EH (cell line): ENCODE measurements around the gene SNX21.
"Not testable (repeated sequence)": the region's sequence is repeated elsewhere in the genome, so short reads cannot be mapped to it uniquely, and the experiment has no call there.

Source experiments
- DNase-seq: peaks from one replicate; pipeline ENCODE4 v3.0.0-alpha.2; 2015; ENCODE audit warnings: low read depth

The SNX21 gene

DNA sequence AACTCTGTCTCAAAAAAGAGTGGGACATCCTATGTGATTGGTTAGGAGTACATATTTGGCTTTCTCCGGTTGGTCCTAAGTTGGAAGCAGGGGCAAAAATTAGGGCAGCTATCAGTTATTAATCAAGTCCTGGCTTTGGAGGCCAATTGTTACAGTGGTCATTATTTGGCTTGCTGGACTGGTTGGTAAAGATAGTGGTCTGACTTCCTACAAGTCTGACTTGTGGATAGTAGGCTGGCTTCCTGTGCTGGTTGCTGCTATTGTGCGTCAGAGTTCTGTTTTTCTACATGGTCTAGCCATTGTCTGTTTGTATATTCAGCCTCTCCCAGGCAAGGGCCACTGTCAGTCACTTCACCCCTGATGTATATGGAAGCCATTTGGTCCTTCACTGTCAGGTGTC lies 16.6 kb downstream of the SNX21 start:
- no peak for DNase-seq

- DNase-seq, result no peak
These were observed 17.3 kb downstream of the SNX21 start for GRCh38 chr20:45850926-45851325.

DNA sequence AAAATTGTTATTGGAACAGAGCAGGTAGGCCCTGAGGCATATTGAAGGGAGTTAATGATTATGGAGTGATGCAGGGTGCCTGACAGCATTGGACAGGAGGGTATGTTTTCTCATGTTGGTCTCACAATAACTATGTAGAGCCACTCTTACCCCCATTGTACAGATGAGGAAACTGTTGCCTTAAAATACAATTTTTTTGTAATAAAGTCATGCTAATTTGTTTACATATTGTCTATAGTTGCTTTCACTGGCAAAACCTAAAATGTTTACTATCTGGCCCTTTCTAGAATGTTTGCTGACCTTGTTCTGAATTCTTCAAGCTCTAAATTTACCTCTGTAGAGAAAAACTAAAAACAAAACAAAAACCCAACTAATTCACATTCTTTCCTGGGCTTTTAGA lies 17.9 kb downstream of the SNX21 start:
- DNase-seq, result no peak

- no peak for DNase-seq
These were observed 18.7 kb downstream of the SNX21 start for GRCh38 chr20:45852326-45852725.

GRCh38 chr20:45853484-45853883 lies 19.9 kb downstream of the SNX21 start:
- DNase-seq, result no peak

GRCh38 chr20:45857114-45857881 lies 23.7 kb downstream of the SNX21 start, which contains the start of the genes ACOT8 and ZSWIM3:
Gene ACOT8 (minus strand): TSS chr20:45857392. CDS start chr20:45857315, 77 bp downstream.
Gene ZSWIM3 (plus strand): TSS chr20:45857614. CDS start chr20:45857826, 212 bp downstream.
- DNase-seq, result peak; percentile 100

DNA sequence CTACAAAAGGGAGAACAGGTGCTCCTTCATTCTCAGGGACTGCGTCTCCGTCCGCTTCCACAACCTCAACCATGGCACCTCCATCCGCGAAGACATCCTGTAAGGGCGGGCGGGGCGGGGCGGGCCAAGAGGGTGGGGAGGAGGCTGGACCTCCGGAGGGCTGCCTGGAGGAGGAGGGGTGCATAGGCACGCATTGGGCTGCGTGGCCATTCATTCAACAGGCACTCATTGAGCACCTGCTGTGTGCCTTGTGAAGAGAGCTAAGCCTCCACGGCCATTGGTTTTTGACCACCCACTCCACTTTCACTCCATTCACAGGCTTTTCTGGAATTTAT lies 24.2 kb downstream of the SNX21 start:
- DNase-seq, result no peak

GRCh38 chr20:45859916-45860315 lies 26.3 kb downstream of the SNX21 start:
- DNase-seq, result no peak

DNA sequence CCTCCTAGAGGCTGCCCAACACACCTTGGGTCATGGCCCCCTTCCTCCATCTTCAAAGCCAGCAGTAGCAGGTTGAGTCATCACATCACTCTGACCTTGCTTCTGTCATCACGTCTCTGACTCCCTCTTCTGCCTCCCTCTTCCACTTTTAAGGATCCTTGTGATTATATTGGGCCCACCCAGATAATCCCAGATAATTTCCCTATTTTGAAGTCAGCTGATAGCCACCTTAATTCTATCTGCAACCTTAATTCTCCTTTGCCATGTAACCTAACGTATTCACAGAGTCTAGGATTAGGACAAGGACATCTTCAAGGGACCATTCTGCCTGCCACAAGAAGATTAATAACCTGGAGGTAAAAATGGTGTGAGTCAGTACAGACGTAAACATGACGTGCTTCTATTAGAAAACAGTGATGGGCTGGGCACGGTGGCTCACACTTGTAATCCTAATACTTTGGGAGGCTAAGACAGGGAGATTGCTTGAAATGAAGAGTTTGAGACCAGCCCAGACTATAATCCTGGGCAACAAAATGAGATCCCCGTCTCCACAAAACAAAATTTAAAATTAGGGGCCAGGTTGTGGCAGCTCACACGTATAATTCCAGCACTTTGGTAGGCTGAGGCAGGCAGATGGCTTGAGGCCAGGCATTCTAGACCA lies 27.1 kb downstream of the SNX21 start:
- DNase-seq, result no peak

DNA sequence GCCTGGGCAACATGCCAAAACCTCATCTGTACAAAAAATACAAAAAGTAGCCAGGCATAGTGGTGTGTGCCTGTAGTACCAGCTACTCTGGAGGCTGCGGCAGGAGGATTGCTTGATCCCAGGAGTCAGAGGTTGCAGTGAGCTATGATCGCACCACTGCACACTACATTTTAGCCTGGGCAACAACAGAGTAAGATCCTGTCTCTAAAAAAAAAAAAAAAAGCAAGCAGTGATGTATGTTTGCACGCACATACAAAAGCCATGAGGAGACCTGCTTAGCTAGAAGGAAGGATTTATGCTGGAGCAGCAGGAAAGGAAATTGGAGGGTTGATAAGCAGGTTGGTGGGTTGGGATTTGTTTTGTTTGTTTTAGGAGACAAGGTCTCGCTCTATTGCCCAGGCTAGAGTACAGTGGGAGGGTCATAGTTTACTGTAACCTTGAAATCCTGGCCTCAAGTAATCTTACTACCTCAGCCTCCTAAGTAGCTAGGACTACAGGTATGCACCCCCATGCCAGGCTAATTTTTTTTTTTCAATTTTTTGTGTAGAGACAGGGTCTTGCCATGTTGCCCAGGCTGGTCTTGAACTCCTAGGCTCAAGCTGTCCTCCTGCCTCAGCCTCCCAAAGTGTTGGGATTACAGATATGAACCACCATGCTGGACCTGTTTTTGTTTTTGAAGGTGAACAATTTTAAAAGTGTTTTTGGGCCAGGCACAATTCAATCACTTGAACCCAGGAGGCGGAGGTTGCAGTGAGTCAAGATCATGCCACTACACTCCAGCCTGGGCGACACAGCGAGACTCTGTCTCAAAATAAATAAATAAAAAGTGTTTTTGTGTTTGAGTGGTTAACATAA lies 27.8 kb downstream of the SNX21 start:
- DNase-seq, result peak; percentile 11

- no peak for DNase-seq
These were observed 30.2 kb downstream of the SNX21 start for GRCh38 chr20:45863543-45864470.

- DNase-seq, result no peak
These were observed 32.9 kb downstream of the SNX21 start for GRCh38 chr20:45866454-45866853.

DNA sequence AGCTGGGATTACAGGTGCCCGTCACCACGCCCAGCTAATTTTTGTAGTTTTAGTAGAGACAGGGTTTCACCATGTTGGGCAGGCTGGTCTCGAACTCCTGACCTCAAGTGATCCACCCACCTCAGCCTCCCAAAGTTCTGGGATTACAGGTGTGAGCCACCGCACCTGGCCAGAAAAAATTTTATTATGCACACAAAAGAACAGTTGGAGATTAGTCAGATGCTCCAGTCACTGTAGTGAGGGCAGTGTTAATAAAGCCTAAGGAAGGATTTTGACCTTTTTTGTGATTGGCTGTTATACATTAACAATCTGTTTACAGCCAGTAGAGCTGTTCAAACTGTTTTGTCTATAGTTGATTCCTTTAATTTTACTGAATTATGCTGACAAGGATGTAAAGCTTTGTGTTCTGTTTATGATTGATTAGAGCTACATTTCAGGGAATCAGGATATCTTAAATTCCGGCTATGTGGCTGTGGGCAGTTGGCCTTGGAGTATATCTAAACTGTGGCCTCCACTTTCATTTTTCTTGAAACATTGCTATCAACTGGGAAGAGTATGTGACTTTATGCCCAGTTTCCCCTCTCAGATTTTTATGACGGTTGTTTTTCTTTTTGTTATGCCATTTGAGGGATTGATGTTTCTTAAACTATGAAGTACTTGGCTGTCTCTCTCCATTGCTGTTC lies 33.7 kb downstream of the SNX21 start:
- DNase-seq, result no peak

- DNase-seq, result peak; percentile 83
These were observed 34.2 kb downstream of the SNX21 start for GRCh38 chr20:45867819-45868176.

GRCh38 chr20:45872626-45873025 lies 39.0 kb downstream of the SNX21 start:
- no peak for DNase-seq

DNA sequence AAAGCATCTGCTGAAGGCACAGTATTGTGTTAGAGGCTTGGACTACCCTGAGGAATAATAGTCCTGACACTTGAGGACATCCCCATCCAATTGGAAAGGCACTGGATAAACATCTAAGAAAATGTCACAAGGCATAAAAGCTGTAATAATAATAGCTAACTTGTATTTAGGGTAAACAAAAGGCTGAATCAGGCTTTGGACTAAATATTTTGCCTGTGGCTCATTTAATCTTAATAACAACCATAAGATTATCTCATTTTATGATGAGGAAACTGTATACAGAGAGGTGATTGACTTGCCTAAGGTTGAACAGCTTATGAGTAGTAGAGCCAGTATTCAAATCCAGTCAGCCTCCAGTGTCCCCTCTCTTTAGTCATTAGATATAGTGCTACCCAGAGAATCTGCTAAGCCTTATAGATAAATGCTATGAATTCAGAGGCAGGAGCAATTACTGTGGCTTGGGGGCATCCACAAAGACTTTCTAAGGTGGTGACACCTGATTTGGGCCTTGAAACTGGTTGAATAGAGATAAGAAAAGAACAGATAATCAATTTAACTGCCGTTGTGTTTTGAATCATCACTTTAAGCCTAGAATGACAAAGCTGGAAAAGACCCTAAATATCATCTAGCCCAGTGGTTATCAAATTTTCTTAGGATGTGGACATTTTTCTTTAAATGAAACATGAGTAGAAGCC lies 40.0 kb downstream of the SNX21 start:
- peak; percentile 18 for DNase-seq

- DNase-seq, result not testable (repeated sequence)
These were observed 40.5 kb downstream of the SNX21 start for GRCh38 chr20:45874104-45874481.

DNA sequence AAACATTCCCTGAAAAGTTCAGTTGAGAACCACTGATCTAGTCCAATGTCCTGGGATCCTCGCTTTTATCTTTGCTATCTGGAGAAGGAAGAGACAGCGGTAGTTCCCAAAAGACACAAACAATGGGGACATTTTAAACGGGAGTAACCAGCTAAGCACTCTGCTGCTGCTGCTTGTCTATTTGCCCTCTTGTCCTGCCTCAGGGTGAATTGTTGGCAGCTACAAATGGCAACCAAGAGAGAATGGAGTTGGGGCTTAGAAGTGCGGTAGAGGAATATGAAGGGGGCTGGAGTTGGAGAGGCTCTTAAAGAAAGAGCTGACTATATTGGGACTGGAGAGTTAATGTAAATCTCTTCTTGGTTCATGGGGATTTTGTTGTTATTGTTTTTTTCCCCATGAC lies 41.0 kb downstream of the SNX21 start:
- DNase-seq, result no peak

DNA sequence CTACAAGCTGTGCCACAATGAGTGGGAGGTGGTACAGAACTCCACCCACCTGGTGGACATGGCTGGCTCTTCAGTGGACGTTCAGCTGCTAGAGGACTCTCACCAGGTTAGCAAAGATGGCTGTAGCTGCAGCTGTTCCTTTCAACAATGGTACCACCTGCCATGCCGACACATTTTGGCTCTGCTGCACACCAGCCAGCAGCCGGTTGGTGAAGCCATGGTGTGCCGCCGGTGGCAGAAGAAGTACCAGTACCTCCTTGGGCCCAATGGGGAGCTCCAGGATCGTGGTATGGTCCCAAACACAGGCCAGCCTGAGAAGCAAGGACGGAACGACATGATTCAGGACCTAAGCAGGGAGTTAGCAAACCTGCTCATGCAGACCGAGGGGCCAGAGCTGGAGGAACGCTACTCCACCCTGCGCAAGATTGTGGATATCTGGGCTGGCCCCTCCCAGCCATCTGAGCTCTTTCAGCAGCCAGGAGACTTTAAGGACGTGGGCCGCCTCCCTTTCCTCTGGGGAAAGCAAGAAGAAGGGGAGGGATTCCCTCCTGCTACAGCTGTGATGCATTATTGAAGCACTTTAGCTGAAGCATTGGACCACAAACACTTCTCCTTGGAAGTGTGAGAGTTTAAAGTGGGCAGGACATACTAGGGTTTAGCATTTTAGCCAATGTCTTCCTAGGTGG lies 44.6 kb downstream of the SNX21 start:
- peak; percentile 28 for DNase-seq
